ENCODE measurements around the gene ACTR8.

ACTR8 gene

GRCh38 chr3:53833053-53833645 lies 48.8 kb downstream of the ACTR8 start:
- DNase-seq: no peak

DNA sequence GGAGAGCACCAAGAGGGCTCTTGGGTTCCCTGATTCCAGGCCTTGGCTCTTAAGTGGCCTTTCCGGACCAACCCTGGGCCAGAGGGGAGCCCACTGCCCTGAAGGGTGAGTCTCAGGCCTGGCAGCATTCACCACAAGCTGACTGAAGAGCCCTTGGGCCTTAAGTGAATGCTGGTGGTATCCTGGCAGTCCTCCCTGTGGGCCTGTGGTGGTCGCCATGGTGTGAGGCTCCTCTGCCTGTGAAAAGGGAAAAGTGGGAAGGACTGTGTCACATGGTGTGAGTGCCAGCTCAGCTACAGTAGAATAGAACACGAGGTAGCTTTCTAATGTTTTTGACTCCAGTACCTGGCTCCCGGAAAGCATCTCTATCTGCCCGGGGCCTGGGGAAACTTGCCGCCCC lies 51.0 kb downstream of the ACTR8 start:
- no peak for DNase-seq

DNA sequence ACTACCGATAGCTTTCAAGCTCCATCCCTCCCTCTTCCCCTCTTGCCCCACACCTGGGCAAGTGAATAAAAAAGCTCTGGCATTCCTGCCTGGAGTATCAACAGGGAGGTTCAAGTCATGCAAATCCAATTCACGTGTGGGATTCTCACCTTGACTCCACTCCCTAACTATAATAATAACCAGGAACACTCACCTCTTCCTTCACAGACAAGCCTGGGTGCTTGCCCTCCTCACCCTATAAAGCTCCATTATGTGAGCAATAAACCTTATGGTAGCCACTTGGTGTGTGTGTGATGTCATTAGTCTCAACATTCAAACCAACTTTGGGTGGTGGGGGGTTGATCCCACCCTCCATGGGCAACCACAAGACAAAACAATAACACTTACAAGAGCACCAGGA lies 52.3 kb downstream of the ACTR8 start:
- no peak for DNase-seq

GRCh38 chr3:53828581-53828980 lies 53.4 kb downstream of the ACTR8 start:
- DNase-seq: peak; percentile 82

DNA sequence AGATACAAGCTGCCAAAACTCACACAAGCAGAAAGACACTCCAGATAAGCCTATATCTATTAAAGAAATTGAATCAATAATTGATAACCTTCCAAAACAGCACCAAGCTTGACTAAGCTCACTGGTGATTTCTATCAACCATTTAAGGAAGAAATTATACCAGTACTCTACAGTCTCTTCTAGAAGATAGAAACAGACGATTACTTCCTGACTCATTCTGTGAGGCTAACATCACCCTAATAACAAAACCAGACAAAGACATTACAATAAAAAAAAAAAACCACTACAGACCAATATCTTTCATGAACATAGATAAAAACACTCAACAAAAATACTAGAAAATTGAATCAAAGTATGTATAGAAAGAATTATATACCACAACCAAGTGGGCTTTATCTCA lies 55.9 kb downstream of the ACTR8 start:
- no peak for DNase-seq

GRCh38 chr3:53824795-53825194 lies 57.2 kb downstream of the ACTR8 start:
- DNase-seq: no peak

DNA sequence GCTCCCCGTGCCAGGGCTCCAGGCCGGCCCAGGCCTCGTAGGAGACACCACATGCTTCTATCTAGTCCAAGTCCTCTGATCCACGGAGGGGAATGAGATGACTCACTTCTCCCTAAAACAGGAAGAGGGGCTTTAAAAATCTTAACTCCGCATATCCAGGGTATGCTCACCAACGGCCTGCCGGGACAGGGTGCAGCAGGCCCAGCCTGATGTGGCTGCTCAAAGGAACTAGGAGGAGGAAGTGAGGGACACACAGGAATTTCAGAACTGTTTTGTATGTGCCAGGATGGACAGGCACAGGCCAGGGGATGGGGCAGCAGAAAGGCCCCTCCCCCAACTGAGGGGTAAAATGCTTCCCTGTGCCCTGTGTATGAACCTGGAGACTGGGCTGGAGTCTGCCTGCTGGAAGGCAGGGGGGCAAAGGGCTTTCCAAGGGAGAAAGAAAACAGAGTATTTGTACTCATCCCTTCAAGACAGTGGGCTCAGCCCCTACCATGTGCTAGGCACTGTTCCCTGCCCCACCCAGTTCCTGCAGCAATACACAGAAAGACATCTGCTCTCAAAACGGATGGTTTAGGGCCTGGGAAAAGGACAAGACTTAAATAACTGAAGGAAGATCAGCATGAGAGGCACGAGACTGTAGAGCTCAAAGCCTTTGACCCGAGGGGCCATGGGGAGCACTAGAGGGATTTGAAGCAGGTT lies 57.8 kb downstream of the ACTR8 start:
- no peak for DNase-seq

DNA sequence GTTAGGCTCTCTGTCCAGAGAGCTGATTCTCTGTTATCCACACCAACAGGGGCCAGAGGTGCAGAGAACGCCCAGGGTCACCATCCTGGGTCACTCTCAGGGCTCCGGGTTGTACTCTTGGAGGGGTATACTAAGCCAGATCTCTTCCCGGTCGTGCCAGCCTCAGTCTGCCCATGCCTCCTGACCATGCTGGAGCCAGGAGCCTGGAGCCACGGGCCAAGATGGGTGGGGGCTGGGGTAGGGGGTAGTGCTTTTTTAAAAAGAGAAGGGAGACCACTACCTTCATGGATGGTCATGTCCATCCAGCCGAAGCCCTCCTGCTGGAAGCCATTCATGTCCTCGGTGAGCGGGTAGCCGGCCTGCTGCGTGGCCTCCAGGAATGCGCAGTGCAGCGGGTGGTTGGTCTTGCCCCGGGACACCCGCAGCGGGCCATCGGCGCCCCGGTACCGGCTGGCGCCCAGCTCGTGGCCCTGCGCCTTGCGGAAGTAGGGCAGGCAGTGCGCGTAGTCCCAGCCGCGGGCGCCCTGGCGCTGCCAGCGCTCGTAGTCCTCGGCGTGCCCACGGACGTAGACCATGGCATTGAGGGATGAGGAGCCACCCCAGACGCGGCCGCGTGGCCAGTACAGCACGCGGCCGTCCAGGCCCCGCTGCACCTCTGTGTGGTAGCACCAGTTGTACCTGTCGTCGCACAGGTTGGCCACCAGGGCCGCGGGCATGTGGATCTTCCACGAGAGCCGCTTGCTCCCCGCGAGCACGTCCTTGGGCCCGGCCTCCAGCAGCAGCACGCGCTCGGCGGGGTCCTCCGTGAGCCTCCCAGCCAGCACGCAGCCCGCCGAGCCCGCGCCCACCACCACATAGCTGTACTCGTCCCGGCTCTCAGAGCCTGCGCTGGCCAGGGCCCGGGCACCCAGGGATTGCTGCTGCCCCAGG lies 58.7 kb downstream of the ACTR8 start:
- no peak for DNase-seq

DNA sequence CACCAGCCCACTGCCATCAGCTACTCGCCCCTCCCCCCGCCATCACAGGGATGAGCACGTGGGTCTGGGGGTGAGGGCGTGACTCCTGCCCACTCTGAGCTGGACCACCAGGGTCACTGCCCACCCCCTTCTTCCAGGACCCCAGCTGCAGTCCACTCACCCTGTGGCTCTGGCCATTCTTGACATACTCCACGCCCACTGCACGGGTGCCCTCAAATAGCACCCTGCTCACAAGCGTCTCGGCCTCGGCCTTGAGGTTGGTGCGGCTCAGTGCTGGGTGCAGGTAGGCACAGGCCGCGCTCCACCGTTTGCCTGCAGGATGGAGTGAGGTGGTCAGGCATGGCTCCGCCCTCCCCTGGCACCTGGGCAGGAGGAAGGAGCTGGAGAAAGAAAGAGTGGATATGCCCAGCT lies 59.6 kb downstream of the ACTR8 start:
- DNase-seq: no peak

GRCh38 chr3:53821631-53822121 lies 60.3 kb downstream of the ACTR8 start:
- DNase-seq: no peak

DNA sequence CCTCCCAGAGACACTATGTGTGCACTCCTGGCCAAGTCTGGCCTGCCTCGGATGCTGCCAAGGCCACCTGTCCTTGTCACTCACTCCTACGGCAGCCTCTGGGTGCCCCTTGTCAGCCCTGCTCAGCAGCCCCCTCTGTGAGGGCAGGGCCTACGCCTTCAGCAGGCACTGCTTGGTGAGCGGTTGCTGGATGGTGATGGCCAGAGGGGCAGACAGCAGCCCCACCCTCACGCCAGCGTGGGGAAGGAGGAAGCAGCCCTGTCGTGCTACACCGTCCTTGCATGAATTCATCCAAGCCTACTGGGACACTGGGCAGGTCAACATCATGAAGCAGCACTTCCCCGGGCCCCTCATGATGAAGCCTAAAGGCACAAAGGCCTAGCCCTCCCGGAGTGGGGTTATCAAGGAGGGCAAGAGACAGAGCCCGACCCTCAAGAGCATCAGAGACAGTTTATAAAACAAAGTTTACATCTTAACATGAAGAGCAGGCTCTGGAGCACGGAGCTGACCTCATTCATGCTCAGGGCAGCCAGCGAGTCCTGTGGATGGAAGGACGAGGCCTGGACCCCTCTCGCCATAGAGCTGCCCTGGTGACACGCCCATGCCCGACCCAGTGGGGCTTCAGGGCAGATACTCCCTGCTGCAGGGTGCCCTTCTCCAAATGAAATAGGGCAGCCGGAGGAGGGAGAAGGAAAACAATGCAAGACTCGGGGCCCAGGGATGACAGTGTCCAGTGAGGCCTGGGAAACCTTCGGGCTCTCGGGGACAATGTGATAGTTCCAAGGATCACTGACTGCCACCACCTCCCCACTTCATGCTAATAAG lies 61.0 kb downstream of the ACTR8 start:
- no peak for DNase-seq

DNA sequence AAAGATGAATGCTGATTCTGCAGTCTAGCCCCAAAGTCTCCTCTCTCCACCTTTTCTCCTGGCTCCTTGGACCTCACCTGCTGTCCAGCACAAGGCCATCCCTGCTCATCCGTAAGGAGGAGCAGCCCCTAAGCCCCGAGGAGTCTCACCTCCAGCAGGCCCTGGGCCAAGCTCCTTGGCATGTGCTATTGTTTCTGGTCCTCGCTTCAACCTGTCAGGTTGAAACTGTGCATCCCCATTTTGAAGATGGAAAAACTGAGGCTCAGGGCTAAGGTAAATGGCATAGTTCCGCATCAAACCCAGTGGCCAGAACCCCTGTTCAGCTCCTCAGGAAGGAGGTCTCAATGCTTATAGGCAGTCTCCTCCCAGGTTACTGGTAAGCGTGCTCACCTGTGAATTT lies 61.9 kb downstream of the ACTR8 start:
- no peak for DNase-seq

DNA sequence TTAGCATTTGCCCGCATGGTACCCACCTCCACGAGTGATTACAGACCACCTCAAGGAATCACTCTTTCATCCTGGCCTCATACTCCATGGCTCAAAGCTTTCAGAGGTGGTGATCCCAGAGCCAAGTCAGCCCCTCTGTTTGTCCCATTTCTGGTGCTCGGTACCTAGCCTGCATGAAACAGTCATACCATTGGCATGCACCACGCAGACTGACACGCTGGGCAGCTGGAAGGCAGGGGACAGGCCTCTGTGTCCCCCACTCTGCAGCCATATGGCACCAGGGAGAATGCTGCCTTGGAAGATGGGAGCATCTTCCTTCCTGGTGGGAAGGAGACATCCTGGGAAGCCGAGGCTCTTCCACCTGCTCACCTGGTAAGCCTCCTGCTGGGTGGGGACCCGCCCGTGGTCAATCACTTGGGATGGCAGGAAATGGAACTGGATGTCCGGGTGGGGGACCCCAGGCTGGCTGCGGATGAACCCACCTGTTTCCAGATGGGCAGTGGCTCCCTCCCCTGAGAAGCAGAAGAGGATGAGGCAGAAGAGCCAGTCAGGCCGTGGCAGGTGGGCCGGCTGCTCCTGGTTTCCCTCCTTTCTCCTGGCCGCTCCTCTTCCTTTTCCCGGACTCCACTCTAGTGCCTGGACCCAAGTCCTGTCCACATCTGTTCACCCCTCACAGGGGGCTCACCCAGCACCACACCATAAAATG lies 62.6 kb downstream of the ACTR8 start:
- no peak for DNase-seq

GRCh38 chr3:53818221-53819162 lies 63.5 kb downstream of the ACTR8 start:
- DNase-seq: no peak

GRCh38 chr3:53817809-53818208 lies 64.1 kb downstream of the ACTR8 start:
- DNase-seq: no peak

GRCh38 chr3:53817211-53817610 lies 64.7 kb downstream of the ACTR8 start:
- no peak for DNase-seq
